Keratinocyte (primary cell): ENCODE measurements around the gene BCAS3. TPM values are rescaled to one million over a fixed set of nuclear protein-coding genes. Genes with fewer than 3 reads are reported as not detected.

Source experiments
- DNase-seq: peaks from one replicate; pipeline ENCODE4 v3.0.0-alpha.2; 2011; ENCODE audit warnings: low read depth, missing footprints, low spot score
- FAIRE-seq: peaks from 2 replicates; lab custom pipeline; 2011; peaks lifted over from hg19 to GRCh38; lab: Jason Lieb, UNC
- H2AFZ ChIP-seq: 2 replicates; pipeline ENCODE4 v1.6.0; 2012; ENCODE audit warnings: low read length, control low read depth, inconsistent platforms; ENCODE audit not compliant: control insufficient read depth
- H3K27ac ChIP-seq: 2 replicates; pipeline ENCODE4 v1.5.1; 2011; ENCODE audit warnings: low read length; ENCODE audit not compliant: control insufficient read depth, insufficient read depth
- H3K27me3 ChIP-seq: 3 replicates; pipeline ENCODE4 v1.6.0; 2011; ENCODE audit warnings: low read length; ENCODE audit not compliant: control insufficient read depth, insufficient read depth; ENCODE audit errors: extremely low read depth
- H3K36me3 ChIP-seq, 2 experiments: 2 replicates in 1 of 2; 3 replicates in 1 of 2; pipeline ENCODE4 v1.5.1; 2011; ENCODE audit warnings: low read length in 2 of 2, mild to moderate bottlenecking in 1 of 2; ENCODE audit not compliant: control insufficient read depth in 2 of 2, insufficient read depth in 2 of 2; ENCODE audit errors: extremely low read depth in 1 of 2
- H3K4me1 ChIP-seq: 3 replicates; pipeline ENCODE4 v1.5.1; 2011; ENCODE audit warnings: low read length; ENCODE audit not compliant: control insufficient read depth, insufficient read depth; ENCODE audit errors: extremely low read depth
- H3K4me2 ChIP-seq: 3 replicates; pipeline ENCODE4 v1.6.0; 2011; ENCODE audit warnings: low read depth, low read length; ENCODE audit not compliant: control insufficient read depth, insufficient read depth; ENCODE audit errors: extremely low read depth
- H3K4me3 ChIP-seq, 3 experiments: fragments of 200-600 bp in 1 of 3; sonication (generic) in 1 of 3; 2 replicates in 2 of 3; 3 replicates in 1 of 3; pipeline ENCODE4 v1.5.1; 2011 to 2016; ENCODE audit warnings: low read length in 3 of 3, mild to moderate bottlenecking in 3 of 3, control low read depth in 2 of 3, inconsistent platforms in 1 of 3, low read depth in 1 of 3, mixed read lengths in 1 of 3, mixed run types in 1 of 3, moderate library complexity in 1 of 3; ENCODE audit not compliant: control insufficient read depth in 2 of 3, insufficient read depth in 2 of 3; ENCODE audit errors: extremely low read depth in 1 of 3
- H3K79me2 ChIP-seq: 2 replicates; pipeline ENCODE4 v1.6.0; 2012; ENCODE audit warnings: low read length; ENCODE audit not compliant: control insufficient read depth, insufficient read depth
- H3K9ac ChIP-seq: 3 replicates; pipeline ENCODE4 v1.6.0; 2011; ENCODE audit warnings: low read length; ENCODE audit not compliant: control insufficient read depth, insufficient read depth; ENCODE audit errors: extremely low read depth
- H3K9me1 ChIP-seq: 3 replicates; pipeline ENCODE4 v1.6.0; 2011; ENCODE audit warnings: low read length; ENCODE audit not compliant: control insufficient read depth, insufficient read depth; ENCODE audit errors: extremely low read depth
- H3K9me3 ChIP-seq: 2 replicates; pipeline ENCODE4 v1.5.1; 2012; ENCODE audit warnings: low read depth, low read length; ENCODE audit not compliant: control insufficient read depth
- H4K20me1 ChIP-seq: 3 replicates; pipeline ENCODE4 v1.6.0; 2011; ENCODE audit warnings: low read length; ENCODE audit not compliant: control insufficient read depth, insufficient read depth; ENCODE audit errors: extremely low read depth
- EZH2 ChIP-seq: IDR thresholded peaks from one replicate; pipeline ENCODE4 v1.6.1; 2012; ENCODE audit warnings: inconsistent platforms, mild to moderate bottlenecking, low read length, moderate library complexity
- dilution Hi-C: fragments of 300-500 bp; cut with MboI; formaldehyde crosslinking; loops from one replicate; pipeline ENCODE4 v1.7.0; 2020; ENCODE audit warnings: low sequenced_read_pairs; ENCODE audit not compliant: extremely low pct_ligation_motif_present
- polyA plus RNA-seq, 5 experiments: library from polyadenylated mRNA; depleted of rRNA in 3 of 5; stranded (reverse) in 3 of 5; stranded (forward) in 1 of 5; unstranded in 1 of 5; fragments of >200 nt; gene quantifications; 1 replicate in 1 of 5; 2 replicates in 3 of 5; 3 replicates in 1 of 5; pipeline versions ENCODE4 v1.2.1 to v1.2.3, GENCODE V29; 2011 to 2012; ENCODE audit warnings: missing spikeins in 2 of 5, low read depth in 1 of 5, low replicate concordance in 1 of 5
- TF ChIP-seq, protein P1 (sequence below), 3 experiments: IDR thresholded peaks in 1 of 3; conservative IDR thresholded peaks in 1 of 3; optimal IDR thresholded peaks in 1 of 3; 2 replicates in 2 of 3; 3 replicates in 1 of 3; pipeline versions ENCODE3 to v1.5.1; 2011; ENCODE audit warnings: low read length in 3 of 3, mild to moderate bottlenecking in 3 of 3, moderate library complexity in 2 of 3, control low read depth in 1 of 3, inconsistent platforms in 1 of 3; ENCODE audit not compliant: insufficient read depth in 2 of 3; ENCODE audit errors: extremely low read depth in 1 of 3

Gene BCAS3
- polyA plus RNA-seq, 1 donor (not counting 4 experiments of a cell fraction or from before 2014, with no cell fraction given) = 11.8 TPM

DNA sequence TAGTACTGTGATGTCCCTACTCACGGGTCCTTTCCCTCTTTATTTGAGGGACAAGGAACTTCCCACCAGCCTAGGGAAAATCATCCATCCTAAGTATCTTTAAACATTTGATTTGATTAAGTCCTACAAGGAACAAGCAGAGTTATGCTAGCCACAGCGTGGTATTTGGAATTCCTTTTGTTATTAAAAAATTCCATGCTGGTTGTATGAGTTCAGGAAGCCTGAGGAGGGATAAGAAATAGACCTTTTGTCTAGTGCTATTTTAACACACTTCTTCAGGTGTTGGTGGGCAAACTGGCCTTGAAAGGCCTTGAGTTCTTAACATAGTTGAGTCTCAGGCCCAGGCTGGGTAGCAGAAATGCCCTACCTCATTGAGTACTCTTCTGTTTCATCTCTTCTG, 616.6 kb downstream of the BCAS3 start:
- no peaks in the 10 kb centered on the region for H3K4me1 ChIP-seq
- no peaks in the 10 kb centered on the region for H3K27me3 ChIP-seq
- dilution Hi-C loops = no loop called here
- H3K36me3 ChIP-seq = no peaks in the 10 kb centered on the region
- no peaks in the 10 kb centered on the region for H3K9me3 ChIP-seq
- no peak overlapping the region for H3K4me3 ChIP-seq
- TF ChIP-seq EZH2 = no peak
- TF ChIP-seq, protein P1, sequence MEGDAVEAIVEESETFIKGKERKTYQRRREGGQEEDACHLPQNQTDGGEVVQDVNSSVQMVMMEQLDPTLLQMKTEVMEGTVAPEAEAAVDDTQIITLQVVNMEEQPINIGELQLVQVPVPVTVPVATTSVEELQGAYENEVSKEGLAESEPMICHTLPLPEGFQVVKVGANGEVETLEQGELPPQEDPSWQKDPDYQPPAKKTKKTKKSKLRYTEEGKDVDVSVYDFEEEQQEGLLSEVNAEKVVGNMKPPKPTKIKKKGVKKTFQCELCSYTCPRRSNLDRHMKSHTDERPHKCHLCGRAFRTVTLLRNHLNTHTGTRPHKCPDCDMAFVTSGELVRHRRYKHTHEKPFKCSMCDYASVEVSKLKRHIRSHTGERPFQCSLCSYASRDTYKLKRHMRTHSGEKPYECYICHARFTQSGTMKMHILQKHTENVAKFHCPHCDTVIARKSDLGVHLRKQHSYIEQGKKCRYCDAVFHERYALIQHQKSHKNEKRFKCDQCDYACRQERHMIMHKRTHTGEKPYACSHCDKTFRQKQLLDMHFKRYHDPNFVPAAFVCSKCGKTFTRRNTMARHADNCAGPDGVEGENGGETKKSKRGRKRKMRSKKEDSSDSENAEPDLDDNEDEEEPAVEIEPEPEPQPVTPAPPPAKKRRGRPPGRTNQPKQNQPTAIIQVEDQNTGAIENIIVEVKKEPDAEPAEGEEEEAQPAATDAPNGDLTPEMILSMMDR (optimal IDR thresholded peaks at IDR 0.05 in 1 of 3, IDR thresholded peaks at IDR 0.05 in 1 of 3, conservative IDR thresholded peaks at IDR 0.05 in 1 of 3; ENCODE audit: extremely low read depth in 1 of 3, insufficient read depth in 2 of 3, low read length in 3 of 3) = no peak
- DNase-seq (no peak), FAIRE-seq (no peak)
- no peak overlapping the region for H3K27ac ChIP-seq
- no peak overlapping the region for H3K4me2 ChIP-seq
- no peaks in the 10 kb centered on the region for H4K20me1 ChIP-seq
- H3K9me1 ChIP-seq = no peaks in the 10 kb centered on the region
- H3K9ac ChIP-seq = no peak overlapping the region
- H3K79me2 ChIP-seq = no peaks in the 10 kb centered on the region
- no peak overlapping the region for H2AFZ ChIP-seq

DNA sequence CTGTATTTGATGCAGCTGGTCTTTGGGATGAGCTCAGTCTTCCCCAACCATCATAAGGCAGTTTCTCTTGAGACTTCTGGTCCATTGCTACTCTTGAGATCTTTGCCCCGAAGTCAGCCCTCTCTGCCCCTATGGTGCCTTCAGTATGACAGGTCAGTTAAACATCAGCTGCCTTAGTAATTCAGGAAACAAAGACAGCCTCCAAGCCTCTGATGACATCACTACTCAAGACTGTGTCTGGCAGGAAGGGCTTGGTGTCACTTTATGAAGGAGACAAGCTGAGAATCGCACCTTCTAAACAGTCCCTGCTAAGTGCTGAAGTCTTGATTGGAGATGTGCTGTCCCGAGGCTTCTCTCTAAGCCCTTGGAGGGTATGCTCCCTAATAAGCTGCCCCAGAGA, 617.1 kb downstream of the BCAS3 start:
- TF ChIP-seq, protein P1 (optimal IDR thresholded peaks at IDR 0.05 in 1 of 3, IDR thresholded peaks at IDR 0.05 in 1 of 3, conservative IDR thresholded peaks at IDR 0.05 in 1 of 3; ENCODE audit: extremely low read depth in 1 of 3, insufficient read depth in 2 of 3, low read length in 3 of 3) = no peak
- no peak for TF ChIP-seq EZH2
- no peaks in the 10 kb centered on the region for H3K36me3 ChIP-seq
- dilution Hi-C loops = no loop called here
- no peaks in the 10 kb centered on the region for H4K20me1 ChIP-seq
- H3K9me1 ChIP-seq = no peaks in the 10 kb centered on the region
- no peaks in the 10 kb centered on the region for H3K9me3 ChIP-seq
- no peak overlapping the region for H3K27ac ChIP-seq
- no peak overlapping the region for H3K9ac ChIP-seq
- no peak overlapping the region for H2AFZ ChIP-seq
- no peak overlapping the region for H3K4me2 ChIP-seq
- H3K27me3 ChIP-seq = no peaks in the 10 kb centered on the region
- no peak for DNase-seq
- no peak for FAIRE-seq
- H3K4me3 ChIP-seq = no peak overlapping the region
- no peaks in the 10 kb centered on the region for H3K79me2 ChIP-seq
- H3K4me1 ChIP-seq = no peaks in the 10 kb centered on the region
